H9 (cell line): Measurements from ENCODE around the gene ALLC. TPM values are rescaled to one million over a fixed set of nuclear protein-coding genes. Genes with fewer than 3 reads are reported as not detected.
"Not testable (repeated sequence)": the region's sequence is repeated elsewhere in the genome, so short reads cannot be mapped to it uniquely, and the experiment has no call there.

Experiments
- DNase-seq: peaks from one replicate; pipeline ENCODE4 v3.0.0-alpha.2; 2017
- H2AFZ ChIP-seq: one replicate; pipeline ENCODE4 v1.6.1; 2013; ENCODE audit warnings: mild to moderate bottlenecking, low read length, control low read depth, moderate library complexity
- H2AK5ac ChIP-seq: 2 replicates; pipeline ENCODE4 v1.6.1; 2013; ENCODE audit warnings: low read length, control low read depth, mixed read lengths; ENCODE audit not compliant: insufficient read length
- H2BK120ac ChIP-seq: one replicate; pipeline ENCODE4 v1.6.1; 2013; ENCODE audit warnings: low read depth, mild to moderate bottlenecking, low read length, control low read depth, inconsistent platforms; ENCODE audit not compliant: poor library complexity, severe bottlenecking
- H2BK12ac ChIP-seq: 2 replicates; pipeline ENCODE4 v1.6.1; 2013; ENCODE audit warnings: low read length, control low read depth, mixed read lengths, low read depth; ENCODE audit not compliant: insufficient read length
- H2BK15ac ChIP-seq: 2 replicates; pipeline ENCODE4 v1.6.1; 2013; ENCODE audit warnings: low read depth, low read length, control low read depth
- H2BK20ac ChIP-seq: one replicate; pipeline ENCODE4 v1.6.1; 2013; ENCODE audit warnings: low read depth, mild to moderate bottlenecking, low read length, control low read depth, inconsistent platforms; ENCODE audit not compliant: poor library complexity, severe bottlenecking
- H2BK5ac ChIP-seq: 2 replicates; pipeline ENCODE4 v1.6.1; 2013; ENCODE audit warnings: low read length, control low read depth, mixed read lengths; ENCODE audit not compliant: insufficient read length
- H3K14ac ChIP-seq: 2 replicates; pipeline ENCODE4 v1.6.1; 2013; ENCODE audit warnings: low read length, control low read depth; ENCODE audit not compliant: insufficient read depth
- H3K18ac ChIP-seq: 2 replicates; pipeline ENCODE4 v1.6.1; 2013; ENCODE audit warnings: low read depth, mild to moderate bottlenecking, mixed read lengths, low read length, control low read depth; ENCODE audit not compliant: insufficient read length
- H3K23ac ChIP-seq: 2 replicates; pipeline ENCODE4 v1.6.1; 2013; ENCODE audit warnings: low read length, control low read depth, mixed read lengths, low read depth; ENCODE audit not compliant: insufficient read length
- H3K23me2 ChIP-seq: 2 replicates; pipeline ENCODE4 v1.6.1; 2013; ENCODE audit warnings: low read depth, mild to moderate bottlenecking, mixed read lengths, low read length, control low read depth; ENCODE audit not compliant: insufficient read length, poor library complexity, severe bottlenecking
- H3K27ac ChIP-seq: 2 replicates; pipeline ENCODE4 v1.5.1; 2013; ENCODE audit warnings: low read length, control low read depth, mixed read lengths, low read depth; ENCODE audit not compliant: insufficient read length
- H3K27me3 ChIP-seq: 2 replicates; pipeline ENCODE4 v1.6.1; 2013; ENCODE audit warnings: low read length, control low read depth, inconsistent platforms; ENCODE audit not compliant: insufficient read depth
- H3K4ac ChIP-seq: 2 replicates; pipeline ENCODE4 v1.6.1; 2013; ENCODE audit warnings: low read depth, mild to moderate bottlenecking, control low read depth, inconsistent platforms, low read length, moderate library complexity
- H3K4me1 ChIP-seq: 2 replicates; pipeline ENCODE4 v1.6.1; 2013; ENCODE audit warnings: low read length, control low read depth, inconsistent platforms; ENCODE audit not compliant: insufficient read depth
- H3K4me2 ChIP-seq: 2 replicates; pipeline ENCODE4 v1.6.1; 2013; ENCODE audit warnings: low read length, control low read depth, mixed read lengths; ENCODE audit not compliant: insufficient read length, insufficient read depth
- H3K56ac ChIP-seq: 2 replicates; pipeline ENCODE4 v1.6.1; 2013; ENCODE audit warnings: low read depth, mild to moderate bottlenecking, mixed read lengths, low read length, control low read depth; ENCODE audit not compliant: insufficient read length
- H3K79me1 ChIP-seq: 2 replicates; pipeline ENCODE4 v1.6.1; 2013; ENCODE audit warnings: low read depth, mild to moderate bottlenecking, moderate library complexity, low read length, control low read depth, inconsistent platforms; ENCODE audit not compliant: insufficient read depth, poor library complexity, severe bottlenecking
- H3K79me2 ChIP-seq: 2 replicates; pipeline ENCODE4 v1.6.1; 2013; ENCODE audit warnings: low read length, control low read depth, inconsistent platforms; ENCODE audit not compliant: insufficient read depth
- H3K9ac ChIP-seq: 2 replicates; pipeline ENCODE4 v1.6.1; 2013; ENCODE audit warnings: low read length, control low read depth, mixed read lengths; ENCODE audit not compliant: insufficient read length; ENCODE audit errors: extremely low read depth
- H3K9me3 ChIP-seq: one replicate; pipeline ENCODE4 v1.6.1; 2013; ENCODE audit warnings: low read depth, low read length, inconsistent platforms; ENCODE audit not compliant: control insufficient read depth
- H3T11ph ChIP-seq: one replicate; pipeline ENCODE4 v1.6.1; 2013; ENCODE audit warnings: mild to moderate bottlenecking, low read length, control low read depth, inconsistent platforms
- H4K20me1 ChIP-seq: one replicate; pipeline ENCODE4 v1.6.1; 2013; ENCODE audit not compliant: control insufficient read depth, insufficient read length, insufficient read depth
- H4K5ac ChIP-seq: 2 replicates; pipeline ENCODE4 v1.6.1; 2013; ENCODE audit warnings: low read depth, mild to moderate bottlenecking, mixed read lengths, low read length, control low read depth; ENCODE audit not compliant: insufficient read length
- H4K8ac ChIP-seq: replicated peaks from 2 replicates; pipeline ENCODE4 v1.6.1; 2013; ENCODE audit warnings: low read length, control low read depth, mixed read lengths, low read depth; ENCODE audit not compliant: insufficient read length
- H4K91ac ChIP-seq: 2 replicates; pipeline ENCODE4 v1.6.1; 2013; ENCODE audit warnings: low read depth, mild to moderate bottlenecking, moderate library complexity, mixed read lengths, low read length, control low read depth; ENCODE audit not compliant: insufficient read length
- H3K27ac Mint-ChIP-seq, 3 experiments: 2 replicates in 2 of 3; 3 replicates in 1 of 3; pipeline ENCODE4 v1.8.0; 2020 to 2021; ENCODE audit warnings: mixed read lengths in 3 of 3, mild to moderate bottlenecking in 1 of 3, moderate library complexity in 1 of 3
- H3K27me3 Mint-ChIP-seq: 2 replicates; pipeline ENCODE4 v1.8.0; 2021; ENCODE audit warnings: low read depth, mild to moderate bottlenecking, moderate library complexity, mixed read lengths
- H3K36me3 Mint-ChIP-seq, 3 experiments: 2 replicates in 2 of 3; 3 replicates in 1 of 3; pipeline ENCODE4 v1.8.0; 2020 to 2021; ENCODE audit warnings: low read depth in 3 of 3, mixed read lengths in 3 of 3; ENCODE audit not compliant: insufficient read depth in 1 of 3
- H3K4me1 Mint-ChIP-seq, 2 experiments: 2 replicates each; pipeline ENCODE4 v1.8.0; 2020; ENCODE audit warnings: mixed read lengths in 2 of 2
- H3K4me3 Mint-ChIP-seq, 2 experiments: 2 replicates in 1 of 2; 3 replicates in 1 of 2; pipeline ENCODE4 v1.8.0; 2020 to 2021; ENCODE audit warnings: mild to moderate bottlenecking in 2 of 2, mixed read lengths in 2 of 2, moderate library complexity in 1 of 2
- H3K9me3 Mint-ChIP-seq, 2 experiments: 2 replicates in 1 of 2; 3 replicates in 1 of 2; pipeline ENCODE4 v1.8.0; 2020; ENCODE audit warnings: mild to moderate bottlenecking in 2 of 2, mixed read lengths in 2 of 2, moderate library complexity in 1 of 2
- WGBS: extraction: QIAGEN DNeasy Blood & Tissue Kit; methylation state at CpG from one replicate; pipeline ENCODE4 v1.1.7; 2013; ENCODE audit warnings: missing lambda C conversion rate, low lambda C conversion rate, mixed read lengths; ENCODE audit not compliant: insufficient read length; ENCODE audit errors: extremely low coverage; 5-methylcytosine and 5-hydroxymethylcytosine counted together
- total RNA-seq: library from RNA; stranded (reverse); gene quantifications from 2 replicates; pipeline ENCODE4 v1.2.1, GENCODE V29; 2021

Gene ALLC
- total RNA-seq, 1 experiment from 2014 or later: not detected

- not testable (repeated sequence) for H3K9ac ChIP-seq, H3K4me3 Mint-ChIP-seq, H3K27me3 ChIP-seq
These were observed 42.3 kb upstream of the ALLC start for GRCh38 chr2:3615541-3616200.

GRCh38 chr2:3616435-3617197 is 41.4 kb upstream of the ALLC start:
- H4K8ac ChIP-seq, H3K4me3 Mint-ChIP-seq, H3K27me3 ChIP-seq, H3K23me2 ChIP-seq, H2BK12ac ChIP-seq, H3K27ac ChIP-seq, H3K4ac ChIP-seq, H3T11ph ChIP-seq, H3K79me2 ChIP-seq, H2BK120ac ChIP-seq, H3K79me1 ChIP-seq, H3K4me1 ChIP-seq, H2AK5ac ChIP-seq, H2BK15ac ChIP-seq, H3K27me3 Mint-ChIP-seq, H3K4me1 Mint-ChIP-seq, H2AFZ ChIP-seq, H3K14ac ChIP-seq, H2BK5ac ChIP-seq, H3K18ac ChIP-seq, H3K27ac Mint-ChIP-seq, H3K9me3 ChIP-seq, H4K20me1 ChIP-seq, H3K23ac ChIP-seq, H3K4me2 ChIP-seq, H2BK20ac ChIP-seq, H3K56ac ChIP-seq, H4K91ac ChIP-seq, H3K9ac ChIP-seq, DNase-seq, H4K5ac ChIP-seq: not testable (repeated sequence)
- WGBS: no CpG with 5 or more reads among the region's 25 CpGs
- Mint-ChIP-seq H3K36me3 (peaks cover 0 to 24% (median 11%) of the 10 kb centered on the region in 3 experiments; a peak in 6 of 7 replicates), H3K9me3 (peaks cover 32 to 35% of the 10 kb centered on the region in 2 experiments)

More at GRCh38 chr2:3615541-3616200, 42.3 kb upstream of the ALLC start:
- H3T11ph ChIP-seq, H3K4ac ChIP-seq, H2BK5ac ChIP-seq, H4K91ac ChIP-seq, H3K23ac ChIP-seq, H3K27ac Mint-ChIP-seq, H3K56ac ChIP-seq, DNase-seq, H3K79me2 ChIP-seq, H2BK20ac ChIP-seq, H4K5ac ChIP-seq, H2BK120ac ChIP-seq, H3K4me2 ChIP-seq, H3K18ac ChIP-seq, H2BK15ac ChIP-seq, H2BK12ac ChIP-seq, H2AFZ ChIP-seq, H4K20me1 ChIP-seq, H2AK5ac ChIP-seq, H3K4me1 ChIP-seq, H3K79me1 ChIP-seq, H3K23me2 ChIP-seq, H3K14ac ChIP-seq, H3K9me3 ChIP-seq, H3K27me3 Mint-ChIP-seq, H3K27ac ChIP-seq, H4K8ac ChIP-seq: not testable (repeated sequence)
- peaks cover 9 to 14% of the 10 kb centered on the region in 2 experiments; a peak in 3 of 4 replicates for H3K4me1 Mint-ChIP-seq
- peaks cover 26 to 29% of the 10 kb centered on the region in 2 experiments for H3K9me3 Mint-ChIP-seq
- peaks cover 0 to 24% (median 11%) of the 10 kb centered on the region in 3 experiments; a peak in 6 of 7 replicates for H3K36me3 Mint-ChIP-seq
- no CpG with 5 or more reads among the region's 46 CpGs for WGBS
